IPS-NIHi7 (cell line): Measurements from ENCODE around the gene PATE1.
A peak's percentile ranks its signal among the peaks of the same experiment; 100 is the strongest.
"Not testable (repeated sequence)": the region's sequence is repeated elsewhere in the genome, so short reads cannot be mapped to it uniquely, and the experiment has no call there.

Experiments used
- DNase-seq: peaks from one replicate; pipeline ENCODE4 v3.0.0; 2012; ENCODE audit warnings: mixed read lengths; ENCODE audit errors: extremely low spot score

PATE1 gene, protein sequence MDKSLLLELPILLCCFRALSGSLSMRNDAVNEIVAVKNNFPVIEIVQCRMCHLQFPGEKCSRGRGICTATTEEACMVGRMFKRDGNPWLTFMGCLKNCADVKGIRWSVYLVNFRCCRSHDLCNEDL

DNA sequence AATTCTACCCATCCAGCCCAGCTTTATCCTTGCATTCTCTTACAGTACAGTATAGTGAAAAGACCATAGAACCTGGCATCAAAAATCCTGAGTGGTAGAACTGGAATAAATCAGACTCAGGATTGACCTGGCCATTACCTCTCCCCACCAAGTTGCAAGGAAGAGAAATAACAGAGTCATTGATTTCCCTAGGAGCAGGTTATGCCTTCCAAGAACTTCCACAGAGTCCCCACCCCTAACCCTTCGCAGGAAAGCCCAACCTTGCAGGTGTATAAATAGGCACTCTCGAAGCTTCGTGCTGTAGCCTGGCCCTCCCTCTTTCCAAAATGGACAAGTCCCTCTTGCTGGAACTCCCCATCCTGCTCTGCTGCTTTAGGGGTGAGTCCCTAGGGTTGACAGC, at the start of gene PATE1:
Gene PATE1, plus strand, starts transcription at position 301 of the 400 bp plus-strand sequence. Its CDS starts 26 bp downstream, at position 327.
- no peak for DNase-seq

DNA sequence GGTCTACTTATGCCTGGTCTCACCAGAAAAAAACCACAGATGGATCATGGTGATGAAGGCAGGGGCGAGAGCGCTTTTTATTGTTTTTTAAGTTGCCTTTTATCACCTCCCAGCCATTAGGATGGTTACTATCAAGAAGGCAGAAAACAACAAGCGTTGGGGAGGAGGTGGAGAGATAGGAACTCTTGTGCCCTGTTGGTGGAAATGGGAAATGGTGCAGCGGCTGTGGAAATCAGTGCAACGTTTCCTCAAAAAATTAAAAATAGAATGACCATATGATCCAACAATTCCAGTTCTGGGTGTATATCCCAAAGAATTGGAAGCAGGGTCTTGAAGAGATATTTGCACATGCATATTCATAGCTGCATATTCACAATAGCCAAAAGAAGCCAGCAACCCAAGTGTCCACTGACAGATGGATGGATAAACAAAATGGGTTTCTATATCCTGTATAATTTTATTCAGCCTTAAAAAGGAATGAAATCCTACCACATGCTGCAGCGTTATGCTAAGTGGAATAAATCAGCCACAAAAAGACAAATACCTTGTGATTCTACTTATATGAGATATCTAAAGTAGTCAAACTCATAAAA, 45.0 kb upstream of the PATE1 start:
- DNase-seq = no peak

DNA sequence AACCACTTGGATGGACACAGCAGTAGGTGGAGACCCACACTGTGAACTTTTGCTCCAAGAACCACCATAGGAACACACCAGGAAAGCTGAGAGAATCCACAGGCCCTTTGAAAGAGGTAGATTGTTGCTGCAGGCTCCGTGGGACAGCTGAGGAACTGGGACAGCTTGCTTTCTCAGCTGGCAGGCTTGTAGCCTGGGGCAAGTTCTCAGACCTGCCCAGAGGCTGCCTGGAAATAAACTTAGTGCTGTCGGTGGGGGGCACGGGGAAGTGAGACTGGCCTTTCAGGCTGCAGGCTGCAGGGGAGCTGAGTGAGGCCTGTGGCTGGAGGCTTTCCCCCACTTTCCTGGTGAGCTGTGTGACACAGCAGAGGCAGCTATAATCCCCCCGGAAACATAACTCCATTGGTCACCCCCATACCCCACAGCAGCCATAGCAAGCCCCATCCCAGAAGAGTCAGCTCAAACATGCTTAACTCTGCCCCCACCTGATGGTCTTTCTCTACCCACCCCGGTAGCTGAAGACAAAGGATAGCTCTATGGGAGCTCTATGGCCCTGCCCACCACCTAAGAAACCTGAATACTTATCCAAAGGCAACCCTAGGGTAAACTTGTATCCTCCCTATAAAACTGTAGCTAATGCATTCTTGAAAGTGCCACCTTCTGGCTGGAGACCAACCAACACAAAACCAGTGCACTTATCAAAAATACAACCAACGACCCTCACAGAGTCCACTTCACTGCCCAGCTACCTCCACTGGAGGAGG, 44.0 kb upstream of the PATE1 start:
- DNase-seq = peak; percentile 34

DNA sequence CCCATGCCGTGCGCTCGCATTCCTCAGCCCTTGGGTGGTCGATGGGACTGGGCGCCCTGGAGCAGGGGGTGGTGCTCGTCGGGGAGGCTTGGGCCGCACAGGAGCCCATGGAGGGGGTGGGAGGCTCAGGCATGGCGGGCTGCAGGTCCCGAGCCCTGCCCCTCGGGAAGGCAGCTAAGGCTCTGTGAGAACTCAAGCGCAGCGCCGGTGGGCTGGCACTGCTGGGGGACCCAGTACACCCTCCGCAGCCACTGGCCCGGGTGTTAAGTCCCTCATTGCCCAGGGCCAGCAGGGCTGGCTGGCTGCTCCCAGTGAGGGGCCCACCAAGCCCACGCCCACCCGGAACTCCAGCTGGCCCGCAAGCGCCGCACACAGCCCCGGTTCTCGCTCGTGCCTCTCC, 41.4 kb upstream of the PATE1 start:
- DNase-seq = not testable (repeated sequence)

DNA sequence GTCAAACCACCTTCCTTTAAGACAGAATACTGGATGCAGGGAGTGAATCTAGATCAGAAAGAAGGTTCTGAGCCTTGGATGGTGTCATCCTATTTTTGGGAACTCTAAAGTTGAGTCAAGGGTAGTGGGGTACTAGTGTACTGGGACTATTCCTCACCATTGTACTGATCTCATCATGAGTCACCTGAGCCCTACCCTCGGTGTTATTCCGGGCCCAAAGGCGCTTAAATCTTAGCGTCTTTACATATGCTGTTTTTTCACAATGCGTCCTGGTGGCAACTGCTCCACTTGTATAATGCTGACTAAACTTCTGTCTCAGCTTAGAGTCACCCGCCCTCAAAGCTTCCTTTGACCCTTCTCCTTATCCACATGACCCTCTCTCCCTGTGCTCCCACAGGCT, 25.3 kb upstream of the PATE1 start:
- no peak for DNase-seq

DNA sequence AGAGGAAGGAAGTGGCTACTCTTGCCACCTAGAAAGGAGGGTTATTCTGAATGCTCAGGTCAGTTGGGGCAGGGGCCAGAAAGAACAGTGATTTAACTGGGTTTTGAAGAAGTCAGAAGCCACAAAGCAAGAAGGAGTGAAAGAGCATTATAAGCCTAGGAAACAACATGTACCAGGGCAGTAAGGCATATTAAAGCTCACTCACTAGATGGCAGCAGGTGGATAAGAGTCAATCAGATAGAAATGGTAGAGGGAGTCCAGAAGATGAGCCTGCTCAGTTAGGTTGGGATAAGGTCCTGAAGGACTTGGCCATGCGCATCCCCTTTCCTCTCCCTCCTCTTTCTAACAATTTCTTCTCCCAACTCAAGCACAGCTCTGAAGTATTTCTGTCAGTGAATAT, 22.0 kb upstream of the PATE1 start:
- DNase-seq = peak; percentile 45

DNA sequence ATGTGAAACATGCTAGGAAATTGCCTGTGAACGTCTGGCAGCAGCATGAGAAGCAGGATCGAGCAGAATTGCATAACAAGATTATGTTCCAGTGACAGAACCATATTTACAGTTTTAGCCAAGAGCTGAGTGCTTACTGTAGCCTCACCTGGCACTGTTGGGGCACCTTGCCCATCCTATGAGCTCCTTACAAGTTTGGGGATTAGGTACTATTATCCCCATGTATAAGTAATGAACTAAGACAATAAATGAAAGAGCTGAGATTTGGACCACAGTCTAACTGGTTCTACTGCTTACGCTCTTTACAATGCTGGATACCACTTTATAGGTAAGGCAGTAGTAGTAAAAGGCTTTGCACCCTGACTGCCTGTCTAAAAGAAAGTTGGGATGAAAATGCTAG, 17.1 kb upstream of the PATE1 start:
- no peak for DNase-seq

DNA sequence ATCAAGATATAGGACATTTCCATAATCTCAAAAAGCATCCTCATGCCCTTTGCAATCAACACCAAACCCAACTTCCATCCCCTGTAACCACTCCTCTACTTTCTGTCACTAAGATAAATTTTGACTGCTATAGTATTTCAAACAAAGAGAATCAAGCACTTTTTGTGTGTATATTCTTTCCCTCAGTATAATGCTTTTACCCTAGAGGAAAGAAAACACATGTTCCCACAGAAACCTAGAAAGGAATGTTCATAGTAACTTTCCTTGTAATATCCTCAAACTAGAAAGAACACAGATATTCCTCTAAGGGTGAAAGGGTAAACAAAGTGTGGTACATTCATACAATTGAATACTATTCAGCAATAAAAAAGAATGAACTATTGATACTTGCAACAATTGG, 5.5 kb upstream of the PATE1 start:
- DNase-seq = no peak

DNA sequence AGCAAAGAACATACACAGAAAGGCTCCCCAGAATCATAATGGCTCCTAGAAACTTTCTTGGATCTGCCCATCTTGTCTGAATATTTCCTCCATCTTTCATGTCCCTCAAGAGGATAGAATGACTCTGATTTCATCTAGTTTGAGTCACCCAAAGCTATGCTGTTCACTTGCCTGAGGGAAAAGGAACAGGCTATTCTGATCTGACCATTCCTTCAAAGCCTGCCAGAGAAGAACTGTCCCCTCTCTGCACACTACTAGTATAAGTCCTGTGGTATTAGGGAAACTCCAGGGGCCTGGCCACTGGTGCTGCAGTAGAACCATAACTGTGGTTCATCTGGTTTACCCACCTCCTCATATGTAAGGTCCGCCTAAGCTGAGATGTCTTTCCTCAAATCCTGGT, 2.4 kb upstream of the PATE1 start:
- no peak for DNase-seq

DNA sequence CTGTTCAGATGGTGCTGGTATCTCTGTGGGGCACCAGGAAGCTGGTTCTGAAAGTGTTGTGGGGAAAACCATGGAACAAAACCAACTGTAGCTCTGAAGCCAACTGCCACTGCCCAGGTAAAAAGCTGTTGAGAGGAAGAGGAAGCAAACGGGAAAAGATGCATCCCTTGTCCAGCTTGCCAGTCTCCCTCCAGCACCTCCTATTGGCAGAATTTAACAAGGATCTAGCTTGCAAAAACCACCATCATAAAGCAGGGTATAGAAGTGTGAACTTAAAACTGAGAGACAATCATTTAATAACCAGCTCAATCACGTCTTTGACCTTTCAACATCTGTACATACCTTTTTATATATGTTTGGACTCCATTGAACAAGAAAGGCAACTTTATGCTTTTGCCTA, 4.5 kb downstream of the PATE1 start:
- peak; percentile 46 for DNase-seq

DNA sequence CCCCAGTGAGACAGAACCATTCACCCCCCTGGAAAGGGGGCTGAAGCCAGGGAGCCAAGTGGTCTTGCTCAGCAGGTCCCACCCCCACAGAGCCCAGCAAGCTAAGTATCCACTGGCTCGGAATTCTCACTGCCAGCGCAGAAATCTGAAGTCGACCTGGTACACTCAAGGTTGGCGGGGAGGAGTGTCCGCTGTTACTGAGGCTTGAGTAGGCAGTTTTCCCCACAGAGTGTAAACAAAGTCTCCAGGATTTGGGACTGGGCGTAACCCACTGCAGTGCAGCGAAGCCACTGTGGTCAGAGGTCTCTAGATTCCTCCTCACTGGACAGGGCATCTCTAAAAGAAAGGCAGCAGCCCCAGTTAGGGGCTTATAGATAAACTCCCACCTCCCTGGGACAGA, 10.0 kb downstream of the PATE1 start:
- DNase-seq = no peak

DNA sequence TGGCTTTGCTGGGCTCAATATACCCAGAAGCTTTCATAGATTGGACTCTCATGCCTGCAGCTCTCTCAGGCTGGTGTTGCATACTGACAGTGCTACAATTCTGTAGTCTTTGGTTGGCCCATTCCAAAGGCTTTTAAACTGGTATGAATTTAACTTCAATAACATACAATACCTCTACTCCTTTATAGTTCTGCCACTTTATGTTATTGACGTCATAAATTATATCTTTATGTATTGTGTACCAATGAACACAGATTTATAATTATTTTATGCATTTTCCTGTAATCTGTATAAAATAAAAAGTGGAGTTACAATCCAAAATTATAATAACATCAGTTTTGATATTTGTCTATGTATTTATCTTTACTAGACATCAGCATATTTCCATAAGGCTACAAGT, 16.4 kb downstream of the PATE1 start:
- DNase-seq = no peak

DNA sequence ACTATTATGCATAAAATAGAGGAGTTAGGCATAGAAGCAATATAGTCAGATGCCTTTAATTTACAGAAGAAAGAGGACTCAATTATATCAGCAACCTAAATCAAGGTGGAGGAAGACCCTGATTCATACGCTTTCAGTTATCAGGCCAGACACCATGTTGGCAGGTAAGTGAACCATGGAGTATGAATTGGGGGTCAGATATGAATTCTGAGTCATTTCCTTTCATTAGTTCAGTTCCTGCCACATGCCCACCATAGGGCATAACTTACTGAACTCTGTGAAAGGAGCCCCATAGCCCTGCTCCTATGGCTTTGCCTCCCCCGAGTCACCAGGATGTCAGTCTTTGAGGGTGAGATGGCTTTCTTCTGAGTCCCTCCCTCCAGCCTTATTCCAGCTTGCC, 17.4 kb downstream of the PATE1 start:
- no peak for DNase-seq

DNA sequence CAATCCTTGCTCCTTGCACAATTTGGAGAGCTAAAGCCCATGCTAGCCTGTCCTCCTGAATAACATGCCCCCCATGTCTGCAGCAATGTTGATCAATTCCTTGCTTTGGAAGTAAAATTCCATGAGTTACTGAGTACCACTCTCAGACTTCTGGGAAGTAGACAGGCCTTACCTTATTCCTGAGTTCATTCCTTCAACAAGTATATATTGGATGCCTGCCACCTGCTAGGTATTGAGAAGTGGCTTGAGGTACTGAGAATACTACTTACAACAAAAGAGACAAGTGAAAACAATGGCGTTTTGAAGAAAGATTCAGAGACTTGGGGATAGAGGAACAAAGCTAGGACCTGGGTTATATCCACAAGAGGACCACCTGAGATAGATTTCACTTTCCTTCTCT, 20.2 kb downstream of the PATE1 start:
- no peak for DNase-seq

DNA sequence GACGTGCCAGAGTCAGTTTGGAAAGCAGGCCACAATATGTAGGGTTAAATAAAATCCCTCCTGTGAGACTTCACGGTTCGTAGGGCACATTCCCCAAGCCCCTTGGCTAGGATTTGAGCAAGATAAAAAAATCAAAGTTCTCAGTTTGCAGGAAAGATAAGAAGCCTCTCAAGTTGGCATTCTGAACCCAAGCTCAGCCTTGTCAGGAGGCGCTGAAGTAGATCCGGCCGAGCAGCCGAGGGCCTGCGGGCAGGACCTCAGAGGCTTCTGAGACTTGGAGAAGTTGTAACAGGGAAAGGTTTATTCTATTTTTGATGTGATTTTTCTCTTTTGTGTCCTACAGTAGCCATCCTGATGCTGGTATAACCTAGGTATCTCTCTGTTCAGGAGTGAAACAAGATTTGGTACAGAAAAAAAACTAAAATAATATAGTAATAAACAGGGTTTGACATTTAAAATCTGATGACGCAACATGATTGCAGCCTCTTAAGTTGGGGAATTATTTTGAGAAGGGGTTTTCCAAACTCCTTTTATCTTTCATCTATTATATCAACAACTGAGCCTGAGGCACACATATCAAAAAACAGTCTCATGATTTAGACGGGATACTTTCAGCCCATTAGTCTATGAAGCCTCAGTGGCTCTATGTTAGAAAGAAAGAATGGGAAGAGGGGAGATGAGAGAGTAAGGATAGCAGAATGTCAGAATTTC, 22.4 kb downstream of the PATE1 start:
- DNase-seq = peak; percentile 17

DNA sequence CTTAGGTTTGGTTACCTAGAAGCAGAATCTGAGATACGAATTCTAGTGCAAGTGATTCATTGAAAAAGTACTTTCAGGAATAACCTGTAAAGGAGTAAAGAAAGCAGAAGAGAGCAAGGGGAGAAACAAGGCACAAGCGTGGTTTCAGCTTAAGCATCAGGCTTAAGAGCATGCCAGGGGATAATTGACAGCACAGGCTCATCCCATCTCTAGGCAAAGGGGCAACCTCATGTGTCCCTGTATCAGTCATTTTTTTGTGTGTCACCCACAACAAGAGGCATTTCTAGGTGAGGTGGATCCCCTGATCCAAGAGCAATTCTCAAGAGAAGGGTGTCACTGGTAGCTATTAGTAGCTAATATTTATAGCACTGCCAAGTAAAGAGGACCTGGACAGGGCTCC, 24.5 kb downstream of the PATE1 start:
- DNase-seq = no peak

DNA sequence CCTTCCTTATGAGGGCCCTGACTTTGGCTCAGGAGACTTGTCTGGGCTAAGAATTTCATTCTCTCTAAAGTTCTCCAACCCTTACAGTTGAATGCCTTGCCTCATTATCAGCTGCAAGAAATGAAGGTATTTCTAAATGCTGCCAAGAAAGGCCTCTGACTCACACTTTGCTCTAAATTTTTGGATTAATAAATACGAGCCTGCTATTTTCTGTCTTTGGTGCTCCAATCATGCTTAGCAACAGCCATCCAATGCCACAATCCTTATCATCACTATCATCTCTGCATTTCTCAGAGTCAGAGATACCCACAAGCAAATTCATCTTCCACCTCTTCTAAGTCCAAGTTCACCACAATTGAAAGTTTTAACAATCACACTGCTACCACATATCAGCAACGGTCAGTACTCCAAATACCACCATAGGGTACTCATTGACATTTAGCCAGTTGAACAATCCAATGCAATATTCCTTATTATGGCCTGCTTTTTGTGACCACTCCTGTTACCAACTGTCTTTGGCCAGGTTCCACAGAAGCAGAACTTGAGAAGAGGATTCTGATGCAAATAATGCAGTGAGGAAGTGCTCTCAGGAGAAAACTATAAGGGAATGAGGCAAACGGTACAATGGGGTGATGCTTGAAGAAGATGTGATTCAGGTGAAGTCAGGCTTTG, 26.9 kb downstream of the PATE1 start:
- DNase-seq = no peak

DNA sequence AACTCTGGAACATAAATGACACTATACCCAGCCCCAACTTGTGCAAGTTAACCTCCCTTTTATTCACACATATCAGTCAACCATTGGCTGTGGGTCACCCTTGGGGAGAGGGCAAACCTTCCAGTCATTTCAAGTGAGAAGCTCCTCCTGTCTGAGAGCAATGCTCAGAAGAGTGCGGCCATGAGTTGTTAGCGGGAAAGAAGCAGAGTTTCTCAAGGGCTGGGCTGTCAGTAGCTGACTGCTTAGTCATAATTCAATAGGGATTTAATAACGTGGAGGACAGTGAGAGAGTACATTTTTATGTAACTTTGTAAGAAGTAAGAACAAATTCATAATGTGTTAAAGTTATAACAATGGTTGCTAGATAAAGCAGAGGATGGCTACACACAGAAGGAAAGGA, 27.4 kb downstream of the PATE1 start:
- DNase-seq = no peak

DNA sequence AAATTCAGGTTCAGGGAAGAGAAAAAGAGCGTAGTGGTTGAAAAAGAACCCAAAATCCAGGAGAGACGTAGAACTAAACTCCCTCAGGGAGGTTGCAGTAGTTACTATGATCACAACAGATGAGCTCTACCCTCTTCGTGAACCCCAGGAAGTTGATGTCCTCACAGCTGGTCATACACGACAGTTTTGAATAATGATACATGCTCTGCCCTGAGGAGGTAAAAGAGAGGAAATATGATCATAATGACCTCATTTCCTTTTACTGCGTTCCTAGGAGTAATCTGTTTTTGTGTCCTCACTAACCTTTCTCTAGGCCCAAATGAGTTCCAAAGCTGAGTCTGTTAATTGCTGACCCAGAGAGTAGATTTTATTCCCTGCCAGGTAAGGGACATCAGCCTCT, 31.2 kb downstream of the PATE1 start:
- DNase-seq = no peak

DNA sequence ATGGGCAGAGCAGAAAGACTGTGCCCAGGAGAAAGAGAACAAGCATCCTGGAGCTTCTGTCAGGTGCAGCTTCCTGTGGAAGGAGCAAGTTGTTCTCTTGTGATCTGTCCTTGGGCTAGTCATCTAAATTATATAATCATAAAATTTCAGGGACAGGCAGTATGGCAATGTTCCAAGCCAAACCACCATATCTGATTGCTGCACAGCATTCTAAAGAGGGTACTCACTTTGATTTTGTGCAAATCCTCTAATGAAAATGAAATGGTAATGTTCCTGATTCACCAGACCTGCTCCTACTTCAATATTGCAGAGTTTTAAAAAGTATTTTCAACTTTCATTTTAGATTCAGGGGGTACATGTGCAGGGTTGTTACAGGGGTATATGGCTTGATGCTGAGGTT, 32.6 kb downstream of the PATE1 start, which contains the start of gene PATE2:
Gene PATE2, minus strand, starts transcription at position 101 of the 400 bp plus-strand sequence. Its CDS starts 55 bp downstream, at position 46.
- DNase-seq = no peak

DNA sequence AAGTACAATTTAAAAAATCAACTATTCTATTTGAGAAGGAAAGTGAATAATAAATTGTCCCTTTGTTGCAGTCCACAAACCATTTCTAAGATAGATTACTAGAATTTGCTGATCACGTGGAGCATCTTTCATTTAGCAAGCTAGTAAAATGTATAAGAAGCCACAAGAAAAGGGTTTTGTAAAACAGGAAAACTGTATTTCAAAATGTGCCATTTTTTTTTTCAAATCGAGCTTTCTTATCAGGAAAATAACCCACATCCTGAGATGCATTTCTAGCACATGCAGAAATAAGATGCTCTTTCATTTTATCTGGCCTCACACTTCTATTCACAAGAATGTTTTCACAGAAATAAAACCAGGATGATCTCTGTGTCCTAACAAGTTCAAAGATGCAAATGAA, 38.6 kb downstream of the PATE1 start:
- no peak for DNase-seq

DNA sequence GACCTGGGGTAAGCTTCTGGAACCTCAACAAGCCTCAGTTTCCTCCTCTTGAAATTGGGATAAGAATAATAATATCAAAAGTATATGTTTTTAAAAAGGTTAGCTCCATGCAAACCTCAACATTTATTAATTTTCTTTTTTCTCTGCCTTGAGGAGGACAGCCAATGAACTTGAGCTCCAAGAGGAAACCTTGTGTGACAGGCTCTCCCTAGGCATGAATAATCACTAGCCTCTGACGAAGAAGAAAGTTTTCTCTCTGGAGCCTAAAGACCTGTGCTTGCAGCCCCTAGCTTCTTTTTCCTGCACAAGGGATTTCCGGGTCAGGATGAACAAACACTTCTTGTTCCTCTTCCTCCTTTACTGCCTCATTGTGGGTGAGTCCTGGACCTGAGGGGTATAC, 41.7 kb downstream of the PATE1 start, which contains the start of gene PATE3:
Gene PATE3, plus strand, starts transcription at position 301 of the 400 bp plus-strand sequence. Its CDS starts 25 bp downstream, at position 326.
- no peak for DNase-seq
